Activated B cell treated with CpG ODN at 0.5 μM for 24 hours (primary cell): ENCODE results near the gene DNAH14. TPM values are rescaled to one million over a fixed set of nuclear protein-coding genes. Genes with fewer than 3 reads are reported as not detected.
"Not testable (repeated sequence)": the region's sequence is repeated elsewhere in the genome, so short reads cannot be mapped to it uniquely, and the experiment has no call there.

ENCODE experiments used
- ATAC-seq: fragments of 200-7000 bp; cut with Tn5 transposase; one replicate; pipeline ENCODE4 v1.10.0; 2021; ENCODE audit warnings: low read depth, mild to moderate bottlenecking, moderate library complexity
- CTCF ChIA-PET: fragments of 350-600 bp; sonication (Branson Sonifier 250); formaldehyde crosslinking; loops from one replicate; lab custom pipeline; 2021; ENCODE audit warnings: antibody characterized with exemption; lab: Charles Lee
- POLR2A ChIA-PET: fragments of 350-600 bp; sonication (Branson Sonifier 250); formaldehyde crosslinking; loops from one replicate; lab custom pipeline; 2021; ENCODE audit warnings: antibody characterized with exemption; lab: Charles Lee
- DNase-seq: peaks from one replicate; pipeline ENCODE4 v3.0.0; 2022
- H3K27ac Mint-ChIP-seq: one replicate; pipeline ENCODE4 v1.8.0; 2020; ENCODE audit warnings: mixed read lengths
- H3K27me3 Mint-ChIP-seq: one replicate; pipeline ENCODE4 v1.8.0; 2021; ENCODE audit warnings: mixed read lengths
- H3K36me3 Mint-ChIP-seq: one replicate; pipeline ENCODE4 v1.8.0; 2021; ENCODE audit warnings: low read depth, mixed read lengths
- H3K4me1 Mint-ChIP-seq: one replicate; pipeline ENCODE4 v1.8.0; 2021; ENCODE audit warnings: mixed read lengths
- H3K4me3 Mint-ChIP-seq: one replicate; pipeline ENCODE4 v1.8.0; 2020; ENCODE audit warnings: mild to moderate bottlenecking, mixed read lengths
- H3K9me3 Mint-ChIP-seq: one replicate; pipeline ENCODE4 v1.8.0; 2020; ENCODE audit warnings: mixed read lengths
- intact Hi-C: fragments of 100-400 bp; cut with micrococcal nuclease; formaldehyde crosslinking; loops from one replicate; pipeline ENCODE4 v1.15.1; 2024
- total RNA-seq: library from RNA; stranded (reverse); gene quantifications from 2 replicates; pipeline ENCODE4 v1.2.3, GENCODE V29; 2022
- TF ChIP-seq, protein P1 (sequence below): fragments of 200-600 bp; IDR thresholded peaks from one replicate; pipeline ENCODE4 v1.8.0; 2022; ENCODE audit warnings: antibody characterized with exemption, mild to moderate bottlenecking

DNAH14 gene
- total RNA-seq, 1 donor from 2014 or later: not detected

DNA sequence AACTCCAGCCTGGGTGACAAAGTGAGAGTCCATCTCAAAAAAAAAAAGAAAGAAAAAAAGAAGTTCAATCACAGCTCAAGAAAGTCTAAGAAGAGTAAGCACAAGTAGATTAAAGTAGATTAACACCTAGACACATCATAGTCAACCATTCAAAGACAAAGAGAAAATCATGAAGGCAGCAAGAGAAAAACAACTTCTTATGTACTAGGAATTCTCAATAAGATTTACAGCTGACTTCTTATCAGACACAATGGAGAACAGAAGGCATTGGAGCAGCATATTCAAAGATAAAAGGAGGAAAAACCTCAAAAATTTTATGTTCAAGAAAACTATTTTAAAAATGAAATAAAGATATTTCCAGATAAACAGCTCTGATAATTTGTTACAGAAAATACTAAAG lies 351.1 kb downstream of the DNAH14 start:
- ATAC-seq (no peak), DNase-seq (no peak)
- Mint-ChIP-seq H3K36me3 (no peaks in the 10 kb centered on the region), H3K9me3 (peaks cover 8% of the 10 kb centered on the region), H3K4me1 (no peaks in the 10 kb centered on the region), H3K27me3 (peaks cover 13% of the 10 kb centered on the region), H3K4me3 (no peak overlapping the region), H3K27ac (no peak overlapping the region)
- intact Hi-C loops: no loop called here
- ChIA-PET CTCF (no interaction called here), POLR2A (no interaction called here)
- TF ChIP-seq, protein P1, sequence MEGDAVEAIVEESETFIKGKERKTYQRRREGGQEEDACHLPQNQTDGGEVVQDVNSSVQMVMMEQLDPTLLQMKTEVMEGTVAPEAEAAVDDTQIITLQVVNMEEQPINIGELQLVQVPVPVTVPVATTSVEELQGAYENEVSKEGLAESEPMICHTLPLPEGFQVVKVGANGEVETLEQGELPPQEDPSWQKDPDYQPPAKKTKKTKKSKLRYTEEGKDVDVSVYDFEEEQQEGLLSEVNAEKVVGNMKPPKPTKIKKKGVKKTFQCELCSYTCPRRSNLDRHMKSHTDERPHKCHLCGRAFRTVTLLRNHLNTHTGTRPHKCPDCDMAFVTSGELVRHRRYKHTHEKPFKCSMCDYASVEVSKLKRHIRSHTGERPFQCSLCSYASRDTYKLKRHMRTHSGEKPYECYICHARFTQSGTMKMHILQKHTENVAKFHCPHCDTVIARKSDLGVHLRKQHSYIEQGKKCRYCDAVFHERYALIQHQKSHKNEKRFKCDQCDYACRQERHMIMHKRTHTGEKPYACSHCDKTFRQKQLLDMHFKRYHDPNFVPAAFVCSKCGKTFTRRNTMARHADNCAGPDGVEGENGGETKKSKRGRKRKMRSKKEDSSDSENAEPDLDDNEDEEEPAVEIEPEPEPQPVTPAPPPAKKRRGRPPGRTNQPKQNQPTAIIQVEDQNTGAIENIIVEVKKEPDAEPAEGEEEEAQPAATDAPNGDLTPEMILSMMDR: no peak

DNA sequence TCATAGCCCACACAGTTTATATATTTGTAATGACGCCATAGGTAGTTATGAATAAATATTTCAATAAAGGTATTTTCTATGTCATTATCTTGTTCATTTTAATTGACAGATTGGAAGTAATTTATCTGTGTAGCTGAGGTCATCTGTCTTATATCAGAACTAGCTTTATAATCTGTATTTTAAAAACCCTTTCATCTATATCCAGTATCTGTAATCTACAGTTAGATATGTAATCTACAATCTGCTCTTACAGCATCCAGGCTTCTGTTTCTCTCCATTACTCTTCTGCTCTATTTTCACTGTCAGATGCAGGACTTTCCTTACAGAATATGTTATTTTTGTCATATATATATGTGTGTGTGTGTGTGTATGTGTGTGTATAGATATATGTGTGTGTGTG lies 360.8 kb downstream of the DNAH14 start:
- DNase-seq: no peak
- H3K4me3 Mint-ChIP-seq: no peak overlapping the region
- H3K27me3 Mint-ChIP-seq: peaks cover 14% of the 10 kb centered on the region
- no peaks in the 10 kb centered on the region for H3K36me3 Mint-ChIP-seq
- no peak for ATAC-seq
- POLR2A ChIA-PET: no interaction called here
- TF ChIP-seq, protein P1: no peak
- H3K9me3 Mint-ChIP-seq: peaks cover 12% of the 10 kb centered on the region
- H3K27ac Mint-ChIP-seq: no peak overlapping the region
- CTCF ChIA-PET: no interaction called here
- H3K4me1 Mint-ChIP-seq: no peaks in the 10 kb centered on the region
- intact Hi-C loops: no loop called here

DNA sequence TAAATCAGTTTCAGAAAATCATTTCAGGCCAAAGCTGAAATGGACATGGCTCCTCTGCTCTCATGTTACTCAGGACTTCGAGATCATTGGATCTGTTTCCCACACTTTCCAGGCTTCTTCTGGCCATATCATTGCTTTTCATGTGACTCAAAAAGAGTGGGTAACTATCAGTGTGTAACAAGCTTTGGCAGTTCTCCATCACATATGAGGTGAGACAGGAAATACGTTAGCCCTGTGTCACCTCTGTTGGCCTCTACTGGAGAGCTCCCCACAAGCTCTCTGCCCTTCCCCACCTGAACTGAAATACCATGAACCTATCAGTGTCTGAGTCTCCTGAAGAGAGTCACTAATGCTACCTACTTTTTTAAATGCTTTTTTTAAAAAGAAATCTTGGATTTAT lies 370.1 kb downstream of the DNAH14 start:
- Mint-ChIP-seq H3K4me1 (peaks cover 2% of the 10 kb centered on the region), H3K27me3 (peaks cover 6% of the 10 kb centered on the region), H3K27ac (no peak overlapping the region), H3K36me3 (no peaks in the 10 kb centered on the region), H3K4me3 (no peak overlapping the region), H3K9me3 (peaks cover 12% of the 10 kb centered on the region)
- ATAC-seq (no peak), DNase-seq (no peak)
- TF ChIP-seq, protein P1: no peak
- intact Hi-C loops: no loop called here
- POLR2A ChIA-PET: no interaction called here
- CTCF ChIA-PET: no interaction called here

DNA sequence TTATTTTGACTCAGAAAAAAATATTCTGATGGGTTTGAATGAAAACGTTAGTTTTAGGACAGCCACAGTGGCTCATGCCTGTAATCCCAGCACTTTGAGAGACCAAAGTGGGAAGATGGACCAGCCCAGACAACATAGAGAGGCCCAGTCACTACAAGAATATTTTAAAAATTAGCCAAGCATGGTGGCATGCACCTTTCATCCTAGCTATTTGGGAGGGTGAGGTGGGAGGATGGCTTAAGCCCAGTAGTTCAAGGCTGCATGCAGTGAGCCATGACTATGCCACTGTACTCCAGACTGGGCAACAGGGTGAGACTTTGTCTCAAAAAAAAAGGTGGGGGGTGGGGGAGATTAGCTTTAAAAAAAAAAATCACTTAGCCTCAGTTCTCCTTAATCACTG lies 370.9 kb downstream of the DNAH14 start:
- ATAC-seq (no peak), DNase-seq (no peak)
- H3K27me3 Mint-ChIP-seq: peaks cover 4% of the 10 kb centered on the region
- peaks cover 2% of the 10 kb centered on the region for H3K4me1 Mint-ChIP-seq
- ChIA-PET POLR2A (no interaction called here), CTCF (no interaction called here)
- no peak overlapping the region for H3K27ac Mint-ChIP-seq
- H3K36me3 Mint-ChIP-seq: no peaks in the 10 kb centered on the region
- no peak overlapping the region for H3K4me3 Mint-ChIP-seq
- peaks cover 9% of the 10 kb centered on the region for H3K9me3 Mint-ChIP-seq
- intact Hi-C loops: no loop called here
- TF ChIP-seq, protein P1: no peak

DNA sequence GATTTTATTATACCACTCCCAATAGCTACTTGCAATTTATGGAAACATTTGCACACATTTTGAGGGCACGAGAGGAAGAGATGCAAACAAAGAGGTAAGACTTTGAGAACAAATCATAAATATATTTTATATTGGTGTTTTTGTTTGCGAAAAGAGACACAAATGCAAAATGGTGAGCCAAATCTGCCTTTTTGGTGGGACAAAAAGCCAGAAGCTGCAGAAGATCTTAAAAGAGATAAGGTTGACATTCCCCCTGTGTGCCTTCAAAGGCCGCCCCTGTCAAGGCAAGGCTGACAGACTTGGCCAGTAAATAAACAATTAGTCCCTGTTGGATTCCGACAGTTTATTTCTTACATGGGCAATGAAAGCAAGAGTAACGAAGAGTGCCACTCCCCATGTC lies 375.5 kb downstream of the DNAH14 start:
- no peaks in the 10 kb centered on the region for H3K36me3 Mint-ChIP-seq
- ATAC-seq: no peak
- CTCF ChIA-PET: interaction anchor here (1.0 kb wide), 1 partner anchor 15 kb away, joined by 3 read pairs; no protein-coding TSS in a partner anchor
- TF ChIP-seq, protein P1: no peak
- no peaks in the 10 kb centered on the region for H3K27me3 Mint-ChIP-seq
- H3K9me3 Mint-ChIP-seq: no peaks in the 10 kb centered on the region
- DNase-seq: no peak
- intact Hi-C loops: no loop called here
- H3K27ac Mint-ChIP-seq: no peak overlapping the region
- H3K4me1 Mint-ChIP-seq: peaks cover 2% of the 10 kb centered on the region
- H3K4me3 Mint-ChIP-seq: no peak overlapping the region
- POLR2A ChIA-PET: no interaction called here

DNA sequence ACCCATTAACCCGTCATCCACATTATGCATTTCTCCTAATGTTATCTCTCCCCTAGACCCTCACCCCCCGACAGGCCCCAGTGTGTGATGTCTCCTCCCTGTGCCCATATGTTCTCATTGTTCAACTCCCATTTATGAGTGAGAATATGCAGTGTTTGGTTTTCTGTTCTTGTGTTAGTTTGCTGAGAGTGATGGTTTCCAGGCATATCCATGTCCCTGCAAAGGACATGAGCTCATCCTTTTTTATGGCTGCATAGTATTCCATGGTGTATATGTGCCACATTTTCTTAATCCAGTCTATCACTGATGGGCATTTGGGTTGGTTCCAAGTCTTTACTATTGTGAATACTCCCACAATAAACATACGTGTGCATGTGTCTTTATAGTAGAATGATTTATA lies 381.1 kb downstream of the DNAH14 start:
- DNase-seq, H3K4me3 Mint-ChIP-seq, H3K27ac Mint-ChIP-seq, H3K4me1 Mint-ChIP-seq, H3K9me3 Mint-ChIP-seq, ATAC-seq, POLR2A ChIA-PET, CTCF ChIA-PET, H3K36me3 Mint-ChIP-seq: not testable (repeated sequence)
- intact Hi-C loops: loop anchor here (10.0 kb wide), 1 partner anchor 134 kb away; no protein-coding TSS in a partner anchor
- peaks cover 11% of the 10 kb centered on the region for H3K27me3 Mint-ChIP-seq
